ENCODE data around the gene CTIF.

The CTIF gene

GRCh38 chr18:48619501-48619900, 80.7 kb downstream of the CTIF start:
- FAIRE-seq: no peak
- DNase-seq (ENCODE audit: low spot score): no peak

- no peak for FAIRE-seq
- no peak for DNase-seq (ENCODE audit: low spot score)
Measured at GRCh38 chr18:48620071-48620470, 81.2 kb downstream of the CTIF start.

GRCh38 chr18:48621240-48621639, 82.4 kb downstream of the CTIF start:
- FAIRE-seq: no peak
- peak; percentile 81 for DNase-seq (ENCODE audit: low spot score)

GRCh38 chr18:48621815-48622555, 83.2 kb downstream of the CTIF start:
- DNase-seq (ENCODE audit: low spot score): peak; percentile 46
- FAIRE-seq: peak; percentile 66

DNA sequence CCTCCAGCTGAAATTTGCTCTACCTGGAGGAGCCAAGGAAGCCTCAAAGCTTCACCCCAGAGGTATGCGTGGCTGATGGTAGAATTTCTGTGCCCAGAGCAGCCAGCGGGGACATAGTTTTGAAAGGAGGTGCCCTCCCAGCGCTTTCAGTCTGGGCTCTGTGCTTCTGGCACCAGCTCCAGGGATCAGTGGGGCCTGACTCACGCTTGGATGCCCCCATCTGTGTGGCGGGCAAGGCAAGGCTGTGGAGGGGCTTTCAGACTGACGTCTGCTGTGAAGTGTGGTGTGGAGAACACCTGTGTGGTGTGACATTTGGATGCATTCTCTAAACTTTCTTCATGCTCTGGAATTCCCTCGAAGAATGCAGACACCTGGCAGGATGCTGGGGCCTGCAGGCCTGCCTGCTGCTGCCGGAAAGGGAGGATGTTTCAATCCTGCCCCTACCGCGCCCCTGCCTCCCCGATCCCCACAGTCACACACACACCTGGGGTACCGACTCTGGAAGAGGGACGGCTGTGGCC, 84.1 kb downstream of the CTIF start:
- FAIRE-seq: peak; percentile 83

DNA sequence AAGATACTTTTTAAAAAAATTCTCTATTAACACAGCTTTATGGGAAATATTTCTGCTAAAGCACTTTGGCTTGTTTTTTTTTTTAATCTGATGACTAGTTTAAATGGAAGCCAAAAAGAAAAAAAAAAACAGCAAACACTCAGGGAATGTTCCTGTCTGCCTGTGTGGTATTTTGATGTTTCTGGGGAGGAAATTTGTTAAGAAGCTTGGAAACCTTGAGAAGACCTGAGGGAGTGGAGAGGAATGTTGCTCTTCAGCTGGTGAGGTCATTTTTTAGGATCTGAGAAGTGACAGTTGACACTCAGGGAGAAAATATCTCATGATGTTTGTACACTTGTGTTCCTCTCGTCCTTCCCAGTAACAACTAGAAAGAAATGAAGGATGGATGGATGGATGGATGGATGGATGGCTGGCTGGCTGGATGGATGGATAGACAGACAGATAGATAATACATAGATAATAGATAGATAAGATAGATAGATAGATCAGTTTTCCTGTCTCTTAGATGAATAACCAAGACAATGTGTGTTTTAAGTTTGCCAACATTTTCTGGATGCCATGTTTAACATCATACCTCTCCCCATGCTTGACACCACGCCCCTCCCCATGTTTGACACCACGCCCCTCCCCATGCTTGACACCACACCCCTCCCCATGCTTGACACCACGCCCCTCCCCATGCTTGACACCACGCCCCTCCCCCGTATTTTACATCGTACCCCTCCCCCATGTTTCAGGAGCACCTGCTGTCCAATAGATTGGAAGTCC, 84.8 kb downstream of the CTIF start:
- peak; percentile 44 for DNase-seq (ENCODE audit: low spot score)
- no peak for FAIRE-seq

More for the DNA sequence above, 84.1 kb downstream of the CTIF start:
- DNase-seq (ENCODE audit: low spot score): peak; percentile 63

DNA sequence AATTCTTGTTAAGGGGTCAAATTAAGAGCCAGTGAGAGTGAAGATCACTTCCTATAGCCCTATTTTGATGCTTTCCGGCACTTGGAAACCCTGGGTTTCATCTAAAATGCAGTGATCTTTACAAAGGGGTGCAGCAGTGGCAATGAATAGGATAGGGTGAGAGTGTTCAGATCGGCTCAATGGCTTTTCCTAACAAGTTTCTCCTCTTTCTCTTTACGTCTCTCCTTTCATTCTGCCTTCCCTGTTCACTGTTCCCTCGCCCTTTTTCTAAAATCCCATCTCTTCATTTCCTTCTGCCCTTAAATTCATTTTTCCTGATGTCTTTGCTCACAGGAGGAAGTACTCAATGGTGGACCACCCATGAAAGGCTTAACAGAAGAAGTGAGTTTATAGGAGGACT, 86.0 kb downstream of the CTIF start:
- FAIRE-seq: no peak
- no peak for DNase-seq (ENCODE audit: low spot score)

DNA sequence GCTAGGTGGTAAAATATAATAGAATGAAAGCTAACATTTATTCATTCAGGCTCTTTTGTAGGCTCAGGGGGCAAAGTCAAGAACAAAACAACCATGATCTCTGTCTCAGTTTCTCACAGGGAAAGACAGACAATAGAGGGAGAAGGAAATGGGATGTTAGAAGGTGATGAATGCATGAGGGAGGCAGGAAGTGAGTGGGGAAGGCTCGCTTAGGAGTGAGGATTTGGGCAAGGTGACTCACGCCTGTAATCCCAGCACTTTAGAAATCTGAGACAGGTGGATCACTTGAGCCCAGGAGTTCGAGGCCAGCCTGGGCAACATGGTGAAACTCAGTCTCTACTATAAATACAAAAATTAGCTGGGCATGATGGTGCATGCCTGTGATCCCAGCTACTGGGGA, 88.4 kb downstream of the CTIF start:
- no peak for DNase-seq (ENCODE audit: low spot score)
- FAIRE-seq: no peak

- DNase-seq (ENCODE audit: low spot score): peak; percentile 75
- FAIRE-seq: no peak
Measured at GRCh38 chr18:48629730-48630324, 91.0 kb downstream of the CTIF start.

- DNase-seq (ENCODE audit: low spot score): no peak
- no peak for FAIRE-seq
Measured at GRCh38 chr18:48631851-48632250, 93.0 kb downstream of the CTIF start.

GRCh38 chr18:48632676-48633257, 93.9 kb downstream of the CTIF start:
- DNase-seq (ENCODE audit: low spot score) (no peak), FAIRE-seq (peak; percentile 35)

DNA sequence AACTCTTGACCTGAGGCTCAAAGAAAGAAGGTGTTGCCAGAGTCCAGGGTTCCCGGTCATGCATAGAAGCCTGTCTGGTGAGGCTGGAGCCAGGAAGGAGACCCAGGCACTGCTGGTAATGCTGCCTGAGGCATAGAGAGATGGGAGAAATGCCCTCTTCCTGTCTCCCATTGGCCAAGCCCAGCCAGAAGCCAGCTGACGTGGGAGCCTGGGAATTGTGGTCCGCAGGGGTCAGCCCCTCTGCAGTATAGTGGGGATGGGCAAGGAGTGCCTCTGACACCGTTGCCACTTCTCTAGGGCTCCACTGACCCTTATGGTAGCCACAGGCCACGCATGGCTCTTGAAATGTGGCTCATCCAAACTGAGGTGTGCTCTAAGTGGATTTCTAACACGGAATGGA, 95.7 kb downstream of the CTIF start:
- no peak for FAIRE-seq

GRCh38 chr18:48634975-48635374, 96.1 kb downstream of the CTIF start:
- FAIRE-seq: no peak
- DNase-seq (ENCODE audit: low spot score): no peak

More for the DNA sequence above, 95.7 kb downstream of the CTIF start:
- DNase-seq (ENCODE audit: low spot score): no peak

DNA sequence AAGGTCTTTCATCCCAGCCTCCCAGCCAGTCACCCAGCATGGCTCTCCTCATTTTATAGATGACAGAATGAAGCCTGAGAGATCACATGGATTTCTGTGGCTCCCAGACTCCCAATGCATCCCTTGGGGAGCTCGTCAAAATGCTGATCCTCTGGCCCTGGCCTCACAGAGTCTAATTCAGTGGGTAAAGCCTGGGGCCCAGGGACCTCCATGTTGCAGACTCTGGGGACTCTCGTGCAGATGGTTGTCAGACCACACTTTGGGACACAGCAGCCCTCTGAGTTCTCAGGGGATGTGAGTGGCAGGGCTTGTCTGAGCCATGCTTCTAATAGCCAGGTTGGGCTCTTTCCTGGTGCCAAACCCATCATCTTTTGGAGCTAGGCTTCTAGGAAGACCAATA, 97.0 kb downstream of the CTIF start:
- DNase-seq (ENCODE audit: low spot score) (no peak), FAIRE-seq (no peak)

GRCh38 chr18:48636436-48636835, 97.6 kb downstream of the CTIF start:
- no peak for DNase-seq (ENCODE audit: low spot score)
- no peak for FAIRE-seq

DNA sequence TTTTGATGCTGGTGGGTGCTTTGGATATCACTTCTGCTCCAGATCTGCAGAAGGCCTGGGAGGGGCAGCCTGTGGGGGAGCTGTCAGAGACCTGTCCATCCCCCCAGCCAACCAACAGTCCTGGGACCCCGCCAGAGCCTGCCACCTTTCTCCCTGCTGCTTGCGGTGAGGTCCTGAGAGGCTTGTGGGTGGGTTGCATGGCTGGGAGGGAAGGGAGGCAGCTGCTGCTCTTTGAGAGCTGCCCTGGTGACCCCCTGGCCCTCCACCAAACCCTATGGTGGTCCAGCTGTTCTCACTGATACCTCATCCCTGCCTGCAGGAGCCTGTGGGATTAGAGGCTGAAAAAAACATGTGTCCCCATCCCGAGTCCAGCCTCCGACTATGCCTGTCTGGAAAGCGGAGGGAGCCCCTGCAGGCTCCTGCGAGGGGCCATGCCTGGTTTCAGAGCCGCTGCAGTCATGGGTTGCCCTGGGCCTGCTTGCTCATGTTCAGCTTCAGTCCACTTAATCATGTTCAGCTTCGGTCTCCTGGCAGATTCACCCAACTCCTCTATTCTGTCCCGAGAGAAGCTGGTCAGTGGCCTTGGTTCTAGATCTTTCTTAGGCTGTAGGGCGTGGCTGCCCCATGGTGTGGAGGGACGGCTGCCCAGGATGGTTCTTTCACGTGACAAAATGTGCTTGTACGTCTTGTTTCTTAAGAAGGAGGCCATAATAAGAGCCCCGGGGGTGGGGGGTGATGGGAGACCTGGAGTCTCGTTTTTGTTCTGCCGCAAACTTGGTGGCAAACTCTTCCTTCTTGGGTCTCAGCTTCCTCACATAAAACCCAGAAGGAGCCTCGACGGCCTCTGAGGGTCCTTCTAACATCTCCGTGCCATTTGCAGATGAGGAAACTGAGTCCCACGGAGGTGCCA, 98.5 kb downstream of the CTIF start:
- DNase-seq (ENCODE audit: low spot score) (no peak), FAIRE-seq (no peak)

GRCh38 chr18:48638451-48638850, 99.6 kb downstream of the CTIF start:
- DNase-seq (ENCODE audit: low spot score) (no peak), FAIRE-seq (no peak)

DNA sequence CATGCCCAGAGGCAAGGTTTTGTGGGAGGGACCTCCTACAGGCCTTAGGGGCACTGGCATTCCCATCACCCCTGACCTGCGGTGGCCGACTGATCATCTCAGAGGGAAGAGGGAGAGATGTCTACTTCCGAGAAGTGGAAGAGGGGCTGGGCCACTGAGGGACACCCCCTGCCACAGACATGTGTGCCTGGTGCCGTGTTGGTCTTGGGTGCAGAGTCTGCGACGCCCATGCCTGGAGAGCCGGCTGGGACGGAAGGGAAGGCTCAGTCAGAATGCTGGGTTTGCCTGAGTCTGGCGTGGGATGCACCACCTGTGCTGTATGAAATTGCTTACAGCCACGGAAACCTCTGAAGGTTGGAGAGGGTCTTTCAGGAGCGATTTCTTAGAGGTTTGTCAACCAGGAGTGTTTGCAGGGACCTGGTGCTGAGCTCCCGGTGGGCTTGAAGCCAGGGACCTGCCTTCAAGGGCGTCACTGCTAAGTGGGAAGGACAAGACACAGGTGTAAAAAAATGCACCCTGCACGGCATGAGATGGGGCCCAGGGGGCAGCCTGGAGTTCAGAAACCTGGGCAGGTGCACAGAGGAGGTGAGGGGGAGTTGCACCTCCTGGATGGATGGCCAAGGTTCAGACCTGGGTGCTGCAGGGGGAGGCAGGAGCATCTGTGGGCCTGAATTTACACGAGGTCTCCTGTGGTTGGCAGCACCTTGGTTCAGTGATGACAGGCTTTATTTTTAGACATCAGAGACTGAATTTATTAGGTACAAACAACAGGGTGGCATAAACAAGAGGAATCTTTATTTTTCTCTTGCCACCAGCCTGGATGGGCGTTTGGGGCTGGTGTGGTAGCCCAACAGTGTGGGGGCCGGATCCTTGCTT, 100.3 kb downstream of the CTIF start:
- DNase-seq (ENCODE audit: low spot score): no peak
- no peak for FAIRE-seq

DNA sequence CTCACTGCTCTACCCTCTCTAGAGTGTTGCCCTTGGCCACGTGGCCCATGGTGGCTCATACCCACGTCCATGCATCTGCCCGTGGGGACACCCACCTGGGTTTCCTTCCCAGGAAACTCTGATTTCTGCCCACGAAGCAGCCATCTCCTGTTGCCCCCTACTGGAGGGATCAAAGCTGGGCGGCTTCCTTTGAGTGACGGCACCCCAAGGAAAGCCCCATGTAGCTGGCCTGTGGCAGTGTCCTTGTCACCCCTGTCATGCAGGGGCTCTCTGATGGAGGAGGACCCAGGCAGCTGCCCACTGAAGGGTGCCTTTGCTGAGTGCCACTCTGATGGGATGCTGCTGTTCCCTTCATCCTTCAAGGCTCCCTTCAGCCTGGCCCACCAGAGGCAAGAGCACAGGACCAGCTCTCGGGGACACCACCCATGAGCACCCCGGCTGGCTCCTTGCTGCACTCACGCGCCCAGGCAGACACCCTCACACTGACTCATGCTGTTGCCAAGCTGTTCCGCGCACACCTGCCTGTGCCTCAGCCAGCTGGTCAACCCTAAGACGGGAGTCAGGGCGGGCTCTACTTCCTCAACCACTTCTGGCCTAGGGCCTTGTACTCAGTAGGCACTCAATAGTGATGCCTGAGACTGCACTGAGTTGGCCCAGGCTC, 101.1 kb downstream of the CTIF start:
- no peak for DNase-seq (ENCODE audit: low spot score)
- no peak for FAIRE-seq
